GM18520 (cell line): ENCODE results near the gene PIGQ.

Experiments used
- ATAC-seq: cut with Tn5 transposase; IDR thresholded peaks from one replicate; pipeline ENCODE4 v1.9.1; 2021; ENCODE audit not compliant: unreplicated experiment

PIGQ gene

DNA sequence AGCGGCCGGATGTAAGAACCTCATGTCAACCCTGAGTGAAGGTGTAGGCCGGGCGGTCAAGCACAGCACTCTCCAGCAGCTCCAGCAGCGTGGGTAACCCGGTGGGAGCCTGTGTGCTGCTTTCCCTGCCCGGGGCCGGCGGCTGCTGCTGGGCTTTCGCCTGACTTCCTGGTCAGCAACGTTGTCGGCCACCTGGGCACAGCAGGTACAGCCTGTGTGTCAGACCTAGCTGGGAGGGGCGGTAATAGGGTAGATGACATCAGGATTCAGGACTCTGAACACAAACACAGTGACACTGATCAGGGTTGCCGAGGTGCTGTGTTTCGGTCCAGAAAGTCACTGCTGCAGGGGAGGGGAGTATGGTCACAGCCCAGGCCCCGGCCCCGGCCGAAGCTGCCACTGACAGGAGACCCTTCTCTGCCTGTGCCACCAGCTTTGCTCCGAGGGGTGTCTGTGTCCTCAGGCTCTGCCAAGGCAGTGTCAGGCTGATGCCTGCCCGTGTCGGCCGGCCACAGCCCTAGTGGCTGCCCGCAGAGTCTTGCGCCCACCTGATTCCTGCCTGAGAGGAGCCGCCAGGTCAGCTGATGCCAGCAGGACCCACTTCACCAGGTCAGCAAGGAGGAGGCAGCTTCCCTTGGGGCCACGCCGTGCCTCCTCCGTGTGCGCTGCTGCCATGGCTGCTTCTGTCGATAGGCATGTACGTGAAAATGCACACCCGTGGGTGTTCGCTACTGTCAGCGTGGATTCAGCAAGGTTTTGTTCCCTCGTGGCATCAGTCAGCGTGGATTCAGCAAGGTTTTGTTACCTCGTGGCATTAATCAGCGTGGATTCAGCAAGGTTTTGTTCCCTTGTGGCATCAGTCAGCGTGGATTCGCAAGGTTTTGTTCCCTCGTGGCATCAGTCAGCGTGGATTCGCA lies 29.3 kb downstream of the PIGQ start:
- no peak for ATAC-seq

DNA sequence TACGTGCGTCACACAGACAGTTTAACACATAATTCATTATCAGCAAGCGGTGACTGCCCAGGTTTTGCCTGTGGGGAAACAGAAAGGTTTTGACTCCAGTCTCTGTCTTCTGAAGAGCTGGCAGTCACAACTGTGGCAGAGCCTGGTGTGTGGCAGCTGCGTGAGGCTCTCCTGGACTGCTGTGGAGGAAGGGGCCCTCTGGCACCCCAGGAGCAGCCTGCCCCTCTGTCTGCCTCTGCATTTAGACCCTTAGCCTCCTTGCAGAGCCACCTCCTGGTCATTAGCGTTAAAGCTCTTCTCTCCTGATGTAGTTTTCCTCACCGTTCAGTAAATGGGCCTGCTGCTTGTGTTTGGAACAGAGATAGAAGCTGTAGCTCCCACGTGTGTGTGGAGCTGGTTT lies 31.0 kb downstream of the PIGQ start:
- ATAC-seq = no peak

DNA sequence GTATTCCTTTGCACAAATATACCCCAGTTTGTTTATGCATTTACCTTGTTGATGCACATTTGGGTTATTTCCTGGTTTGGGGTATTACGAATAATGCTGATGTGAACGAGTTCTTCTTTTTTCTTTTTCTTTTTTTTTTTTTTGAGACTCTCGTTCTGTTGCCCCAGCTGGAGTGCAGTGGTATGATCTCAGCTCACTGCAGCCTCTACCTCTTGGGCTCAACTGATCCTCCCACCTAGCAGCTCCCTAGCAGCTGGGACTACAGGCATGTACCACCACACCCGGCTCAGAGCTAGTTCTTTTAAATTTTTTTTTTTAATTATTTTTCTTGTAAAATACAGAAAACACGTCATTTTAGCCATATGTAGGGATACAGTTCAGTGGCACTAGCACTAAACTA lies 34.2 kb downstream of the PIGQ start:
- ATAC-seq = no peak

DNA sequence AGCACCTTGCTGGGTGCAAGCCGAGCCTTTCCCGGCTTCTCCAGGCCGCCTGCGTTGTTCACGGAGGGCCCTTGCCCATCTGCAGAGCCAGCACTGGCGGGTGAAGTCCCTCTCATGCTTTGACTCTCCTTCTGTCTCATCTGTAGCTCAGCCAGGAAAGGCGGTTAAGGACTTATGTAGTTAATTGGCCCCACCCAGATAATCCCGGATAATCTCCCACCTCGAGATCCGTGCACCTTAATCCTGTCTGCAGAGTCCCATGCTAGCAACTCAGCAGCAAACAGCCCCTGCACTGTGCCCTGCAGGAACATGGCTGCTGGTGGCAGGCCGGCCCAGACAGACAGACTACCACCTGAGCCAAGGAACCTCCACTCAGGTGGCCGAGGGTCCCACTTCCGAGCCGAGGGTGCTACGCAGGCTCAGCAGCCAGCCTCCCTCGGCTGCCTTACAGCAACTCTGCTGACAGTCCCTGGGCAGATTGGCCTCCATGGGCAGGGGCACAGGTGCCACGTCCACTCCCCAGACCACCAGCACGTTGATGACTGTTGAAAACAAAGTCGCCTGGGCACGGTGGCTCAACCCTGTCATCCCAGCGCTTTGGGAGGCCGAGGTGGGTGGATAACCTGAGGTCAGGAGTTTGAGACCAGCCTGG lies 37.0 kb downstream of the PIGQ start:
- no peak for ATAC-seq

DNA sequence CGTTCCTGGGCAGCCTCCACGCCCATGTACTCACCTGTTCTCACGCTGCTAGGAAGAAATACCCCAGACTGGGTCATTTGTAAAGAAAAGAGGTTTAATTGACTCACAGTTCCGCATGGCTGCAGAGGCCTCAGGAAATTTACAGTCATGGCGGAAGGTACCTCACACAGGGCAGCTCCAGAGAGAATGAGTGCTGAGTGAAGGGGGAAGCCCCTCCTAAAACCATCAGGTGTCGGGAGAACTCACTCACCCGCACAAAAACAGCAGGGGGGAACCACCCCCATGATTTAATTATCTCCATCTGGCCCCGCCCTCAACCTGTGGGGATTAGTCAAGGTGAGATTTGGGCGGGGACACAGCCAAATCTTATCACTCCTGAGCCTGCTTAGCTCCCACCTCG lies 38.3 kb downstream of the PIGQ start:
- ATAC-seq = no peak

DNA sequence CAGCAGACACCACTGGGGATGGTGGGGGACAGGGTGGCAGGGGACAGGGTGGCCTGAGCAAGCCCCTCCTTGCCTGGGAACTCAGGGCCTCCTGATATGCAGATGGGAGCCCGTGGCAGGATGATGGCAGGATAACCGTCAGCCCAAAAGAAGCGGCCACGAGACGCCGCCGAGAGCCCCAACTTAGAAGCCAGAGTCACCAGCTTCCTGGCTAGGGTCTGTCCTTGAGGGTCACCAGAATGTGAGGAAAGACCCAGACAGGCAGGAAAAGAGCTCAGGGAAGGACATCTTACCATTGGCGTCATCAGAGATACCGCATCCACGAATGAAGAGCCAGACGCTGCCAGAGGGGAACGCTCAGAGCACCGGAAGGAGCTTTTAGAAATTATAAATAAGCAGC lies 39.5 kb downstream of the PIGQ start:
- no peak for ATAC-seq

DNA sequence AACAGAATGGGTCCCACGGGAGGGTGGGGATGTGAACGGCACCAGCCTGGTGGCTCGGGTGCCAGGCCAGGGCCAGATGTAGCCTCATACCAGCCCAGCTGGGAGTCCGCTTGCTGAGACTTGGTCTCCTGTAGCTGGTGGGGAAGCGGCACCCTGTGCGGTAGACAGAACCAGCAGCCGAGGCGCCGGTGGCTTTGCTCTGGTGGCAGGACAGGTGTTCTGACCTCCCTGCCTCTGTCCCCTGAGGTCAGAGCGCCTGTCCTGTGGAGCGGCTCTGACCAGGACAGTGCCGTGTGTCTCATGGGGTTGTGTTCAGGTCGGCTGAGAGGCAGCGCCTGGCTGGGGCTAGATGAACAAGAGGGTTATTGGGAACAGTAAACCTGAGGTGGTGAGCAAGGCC lies 40.2 kb downstream of the PIGQ start:
- no peak for ATAC-seq

DNA sequence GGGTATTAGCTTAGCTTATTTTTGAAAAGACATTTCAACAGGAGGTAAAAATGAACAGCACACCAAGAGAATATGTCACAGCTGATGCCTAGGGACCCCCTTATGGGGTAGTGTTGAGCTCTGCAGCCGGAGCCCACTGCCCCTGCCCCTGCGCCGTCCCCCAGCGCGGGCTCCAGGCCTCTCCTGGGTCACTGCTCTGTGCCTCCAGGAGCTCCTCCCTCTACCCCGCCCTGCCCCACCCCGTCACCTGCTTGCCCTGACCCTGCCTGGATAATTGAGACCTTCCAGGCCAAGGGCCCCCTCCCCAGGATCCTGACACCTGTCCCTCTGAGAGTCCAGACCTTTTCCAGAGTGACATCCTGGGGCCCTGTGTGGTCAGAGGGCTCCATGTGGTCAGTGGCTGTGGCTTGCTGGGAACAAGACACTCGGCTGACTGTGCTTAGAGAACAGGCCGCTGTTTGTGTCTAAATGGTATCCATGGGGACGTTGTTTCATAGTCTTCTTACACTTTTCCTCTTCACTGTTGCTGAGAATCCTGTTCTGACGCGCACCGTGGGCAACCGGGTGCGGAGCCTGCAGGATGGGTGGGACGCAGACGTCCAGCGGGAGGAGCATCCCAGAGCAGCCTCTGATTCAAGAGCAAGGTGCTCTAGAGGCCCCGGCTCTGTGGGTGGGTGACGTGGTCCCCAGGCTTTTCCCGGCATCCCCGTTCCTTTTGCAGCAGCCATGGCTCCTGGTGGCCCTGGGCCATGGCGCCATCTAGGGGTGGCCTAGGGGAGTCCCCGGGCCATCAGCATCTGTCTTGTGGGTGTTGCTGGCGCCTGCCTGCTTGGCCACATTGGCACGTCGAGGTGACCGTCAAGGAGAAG lies 41.0 kb downstream of the PIGQ start:
- no peak for ATAC-seq

DNA sequence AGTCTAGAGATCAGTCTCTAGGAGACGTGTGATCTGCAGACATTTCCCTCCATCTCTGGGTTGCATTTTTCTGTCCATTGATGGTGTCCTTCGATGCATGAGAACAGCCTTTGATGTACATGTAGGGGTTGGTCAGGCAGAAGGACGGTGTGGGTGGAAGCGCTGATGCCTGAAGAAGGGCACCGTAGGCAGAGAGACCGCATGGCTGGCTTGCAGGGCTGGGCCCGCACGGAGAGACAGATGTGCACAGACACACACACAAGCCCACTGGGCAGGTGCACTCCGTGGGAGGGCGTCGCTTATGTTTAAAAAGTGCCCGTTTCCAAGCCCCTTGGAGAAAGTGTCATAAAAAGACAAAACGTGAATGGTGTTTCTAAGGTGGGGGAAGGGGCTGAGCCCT lies 45.4 kb downstream of the PIGQ start:
- no peak for ATAC-seq

DNA sequence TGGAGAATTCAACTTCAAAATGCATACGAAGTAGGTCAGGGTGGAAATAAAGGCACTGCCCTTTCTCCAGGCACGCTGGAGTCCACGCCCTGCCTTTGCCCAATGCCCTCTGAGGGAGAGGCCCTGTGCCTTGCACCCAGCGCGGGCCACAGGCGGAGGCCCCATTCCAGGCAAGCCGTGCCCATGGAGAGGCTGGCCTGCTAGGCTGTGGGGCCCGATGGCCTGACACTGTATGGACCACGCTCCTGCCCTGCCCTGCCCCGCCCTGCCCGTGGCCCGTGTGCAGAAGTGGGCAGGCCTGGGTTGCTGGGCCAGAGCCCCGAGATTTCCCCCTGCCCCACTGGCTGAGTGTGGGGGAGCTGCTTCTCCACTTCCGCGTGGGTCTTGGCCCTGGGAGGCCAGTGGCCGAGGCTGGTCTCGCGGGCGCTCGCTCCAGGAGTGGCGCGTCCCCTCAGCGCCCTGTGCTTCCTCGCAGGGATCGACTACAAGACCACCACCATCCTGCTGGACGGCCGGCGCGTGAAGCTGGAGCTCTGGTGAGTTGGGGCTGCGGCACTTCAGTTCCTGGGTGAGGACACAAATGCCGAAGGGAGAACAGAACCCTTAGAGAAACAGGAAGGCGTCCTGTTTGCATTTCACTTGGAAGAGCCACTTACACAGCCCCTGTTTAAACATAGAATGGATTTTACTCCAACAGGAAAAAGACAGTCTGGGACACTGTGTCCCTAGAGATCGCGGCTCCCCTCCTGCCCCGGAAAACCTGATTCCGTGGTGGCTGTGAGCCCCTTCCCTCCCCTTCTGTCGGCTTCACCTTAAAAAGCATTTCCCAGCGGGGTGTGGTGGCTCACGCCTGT lies 47.2 kb downstream of the PIGQ start:
- ATAC-seq = no peak

DNA sequence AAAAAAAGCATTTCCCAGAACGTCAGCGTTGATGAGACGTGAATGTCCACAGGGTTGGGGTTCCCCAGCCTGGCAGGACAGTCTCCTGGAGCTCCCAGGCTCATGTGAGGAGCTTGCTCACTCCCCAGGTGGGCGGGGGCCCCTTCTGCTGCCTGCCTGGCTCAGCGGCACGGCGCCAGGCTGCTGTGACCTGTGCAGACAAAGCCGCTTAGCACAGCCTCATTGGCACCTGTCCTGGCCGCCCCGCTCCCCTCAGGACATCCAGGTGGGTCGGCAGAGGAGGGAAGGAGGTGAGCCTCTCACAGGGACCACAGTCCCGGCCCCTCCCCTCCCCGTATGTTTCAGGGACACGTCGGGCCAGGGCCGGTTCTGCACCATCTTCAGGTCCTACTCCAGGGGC lies 48.1 kb downstream of the PIGQ start:
- no peak for ATAC-seq

DNA sequence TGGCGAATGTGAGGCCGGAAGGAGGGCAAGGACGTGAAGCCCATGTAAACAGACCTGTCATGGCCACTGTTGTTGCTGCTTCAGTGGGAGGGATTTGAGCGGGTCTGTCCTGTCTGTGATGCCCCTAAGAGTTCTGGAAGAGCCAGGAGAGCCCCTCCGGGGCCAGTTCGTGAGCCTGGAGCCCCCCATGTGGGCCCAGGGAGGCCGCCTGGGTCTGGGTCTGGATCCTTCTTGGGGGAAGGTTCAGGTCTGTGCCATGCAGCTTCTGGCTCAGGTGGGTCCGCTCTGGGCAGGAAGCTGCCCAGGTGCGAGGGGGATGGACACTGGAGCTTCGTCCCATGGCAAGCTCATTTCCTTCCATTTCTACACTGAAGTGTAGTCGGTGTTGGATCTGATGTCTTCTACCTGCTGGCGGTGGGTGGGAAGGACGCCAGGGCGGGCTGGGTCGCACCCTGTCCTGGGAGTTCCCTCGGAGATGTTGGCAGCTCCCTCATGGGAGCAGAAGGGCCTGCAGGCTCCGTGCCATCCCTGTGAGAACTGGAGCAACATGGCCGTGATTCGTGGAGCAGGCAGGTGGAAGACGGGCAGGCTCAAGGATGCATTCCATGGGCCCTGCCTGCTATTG lies 49.8 kb downstream of the PIGQ start:
- no peak for ATAC-seq

DNA sequence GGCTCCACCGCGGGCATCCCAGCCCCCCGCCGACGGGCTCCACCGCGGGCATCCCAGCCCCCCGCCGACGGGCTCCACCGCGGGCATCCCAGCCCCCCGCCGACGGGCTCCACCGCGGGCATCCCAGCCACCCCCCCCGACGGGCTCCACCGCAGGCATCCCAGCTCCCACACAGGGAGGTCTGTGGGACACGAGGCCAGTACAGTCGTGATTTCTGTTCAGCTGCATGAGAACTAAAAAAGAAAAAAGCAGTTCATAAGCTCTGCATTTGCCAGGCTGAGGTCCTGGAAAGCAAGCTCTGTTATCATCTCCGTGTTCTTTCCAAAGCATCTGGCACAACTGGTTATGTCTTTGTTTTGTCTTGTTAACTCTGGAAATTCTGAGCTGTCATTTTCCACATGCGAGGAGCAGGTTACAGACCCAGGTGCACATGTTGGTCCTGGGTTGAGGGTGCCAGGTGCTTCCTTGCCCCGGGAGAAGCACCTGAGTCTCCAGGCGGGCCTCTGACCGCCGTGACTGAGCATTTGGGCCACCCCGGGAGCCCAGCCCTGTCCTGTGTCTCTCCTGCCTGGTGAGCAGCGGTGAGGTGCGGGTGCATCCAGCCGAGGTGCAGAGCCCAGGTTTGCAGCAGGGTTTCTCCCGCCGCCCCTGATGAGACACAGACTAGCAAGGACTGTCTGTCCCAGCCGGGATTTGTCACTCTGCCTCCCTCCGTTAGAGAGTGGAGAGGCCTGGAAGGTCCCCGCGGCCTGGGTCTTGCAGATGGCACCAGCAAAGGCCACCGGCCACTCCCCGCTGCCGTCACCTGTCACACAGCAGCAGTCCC lies 51.1 kb downstream of the PIGQ start:
- ATAC-seq = no peak

DNA sequence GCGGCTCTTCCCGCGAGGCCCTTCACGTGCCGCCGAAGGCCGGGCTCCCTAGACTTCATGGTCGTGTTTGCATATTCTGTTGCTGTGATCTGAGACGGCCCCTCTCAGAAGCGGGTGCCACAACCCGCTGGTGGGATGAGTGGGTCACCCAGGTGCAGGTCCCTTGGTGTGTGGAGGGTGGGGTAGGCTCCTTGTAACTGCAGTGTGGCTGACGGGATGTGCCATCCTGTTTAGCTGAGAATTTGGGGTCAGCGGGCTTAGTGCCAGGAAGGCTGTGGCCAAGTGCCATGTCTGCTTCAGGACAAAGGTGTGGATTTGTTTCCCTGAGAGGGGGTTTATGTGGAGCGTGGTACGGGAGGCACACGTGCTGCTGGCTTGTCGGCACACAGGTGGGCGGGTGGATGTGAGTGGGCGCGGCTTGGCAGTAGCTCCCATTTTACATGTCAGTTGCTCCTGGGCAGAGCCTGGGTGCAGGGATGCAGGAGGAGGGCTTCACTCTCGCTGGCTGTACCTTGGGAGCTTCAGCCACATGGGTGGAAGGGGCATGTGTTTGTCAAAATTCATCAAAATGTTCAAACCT lies 51.8 kb downstream of the PIGQ start:
- no peak for ATAC-seq

DNA sequence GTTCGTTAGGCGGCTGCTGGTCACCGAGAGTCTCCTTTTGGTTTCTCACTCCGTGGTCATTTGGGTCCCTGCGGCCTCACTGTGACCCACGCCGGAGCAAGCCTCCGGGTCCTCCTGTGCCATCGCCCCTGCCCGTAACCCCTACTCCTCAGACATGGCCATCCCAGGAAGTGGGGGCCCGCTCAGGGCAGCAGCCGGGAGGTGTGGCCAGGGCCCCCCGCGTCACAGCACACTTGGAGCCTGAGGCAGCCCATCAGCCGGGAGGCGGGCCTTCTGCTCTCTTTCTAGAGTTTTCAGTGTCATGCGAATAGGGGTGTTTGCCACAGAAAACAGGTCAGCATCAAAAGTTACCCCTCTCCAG lies 53.1 kb downstream of the PIGQ start:
- ATAC-seq = no peak

DNA sequence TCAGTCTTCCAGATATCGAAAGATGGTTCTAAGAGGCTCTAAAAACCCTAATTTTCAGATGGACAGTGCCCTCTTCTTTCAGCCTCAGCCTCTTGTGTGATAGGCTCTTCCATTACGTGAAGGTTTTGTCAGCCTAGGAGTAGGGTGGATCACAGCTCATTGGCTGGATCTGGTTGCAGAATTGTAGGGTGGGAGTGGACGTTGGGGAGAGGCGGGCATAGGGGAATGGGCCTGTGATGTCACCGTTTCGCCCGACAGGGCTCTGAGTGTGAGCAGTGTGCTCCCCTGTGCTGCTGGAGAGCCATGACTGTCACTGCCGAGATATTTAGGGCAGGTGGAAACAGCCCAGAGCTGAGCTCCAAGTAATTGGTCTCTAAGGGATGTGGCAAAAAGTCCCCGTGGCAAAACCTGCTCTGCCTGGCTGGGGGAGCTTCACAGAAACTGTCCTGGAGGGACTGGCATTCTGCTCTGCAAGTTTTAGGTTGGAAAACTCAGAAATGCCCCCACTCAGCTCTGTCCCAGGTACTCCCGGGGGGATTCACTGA lies 54.8 kb downstream of the PIGQ start:
- no peak for ATAC-seq

DNA sequence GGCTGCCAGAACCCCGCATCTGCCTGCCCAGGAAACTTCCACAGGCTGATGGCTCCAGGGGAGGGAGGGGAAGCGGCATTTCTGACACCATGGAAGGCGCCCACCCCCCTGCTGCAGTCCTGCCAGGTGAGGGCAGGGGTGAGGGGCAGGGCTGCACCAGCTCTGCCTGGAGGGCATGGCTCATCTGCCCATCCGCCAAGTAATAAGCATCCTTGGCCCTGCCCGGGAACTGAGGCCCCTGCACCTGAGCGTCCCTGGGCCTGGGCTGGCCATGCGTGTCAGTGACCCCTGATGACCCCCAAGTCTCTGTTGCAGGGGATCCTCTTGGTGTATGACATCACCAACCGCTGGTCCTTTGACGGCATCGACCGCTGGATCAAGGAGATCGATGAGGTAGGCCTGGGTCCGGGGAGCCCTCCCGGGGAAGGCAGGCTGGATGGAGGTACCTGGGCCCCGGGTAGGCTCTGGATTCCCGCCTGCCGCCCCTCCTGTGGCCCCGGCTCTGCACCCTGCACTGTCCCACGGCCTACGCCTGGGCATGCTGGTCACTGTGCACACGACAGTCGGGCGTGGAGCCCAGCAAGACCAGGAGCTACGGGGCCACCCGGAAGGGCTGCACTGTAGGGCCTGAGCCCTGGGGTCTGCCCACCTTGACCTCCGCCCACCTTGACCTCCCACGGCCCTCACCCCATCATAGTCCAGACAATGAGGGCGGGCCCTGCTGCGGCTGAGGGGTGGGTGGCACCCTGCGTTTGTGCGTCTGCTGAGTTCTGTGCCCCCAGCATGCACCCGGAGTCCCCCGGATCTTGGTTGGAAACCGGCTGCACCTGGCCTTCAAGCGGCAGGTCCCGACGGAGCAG lies 55.6 kb downstream of the PIGQ start:
- no peak for ATAC-seq
